PC-9 (cell line): ENCODE measurements around the gene ANKS6. TPM values are rescaled to one million over a fixed set of nuclear protein-coding genes. Genes with fewer than 3 reads are reported as not detected.

Experiments
- BruUV-seq: library from RNA; stranded (reverse); fragments of 400-500 nt; replicated peaks from 2 replicates; lab custom pipeline; 2021; lab: Mats Ljungman, UMichigan
- CTCF ChIA-PET: fragments of 300-600 bp; sonication (Branson Sonifier 250); formaldehyde crosslinking; loops from one replicate; lab custom pipeline; 2022; ENCODE audit warnings: antibody characterized with exemption; lab: Charles Lee
- POLR2A ChIA-PET: fragments of 300-600 bp; sonication (Branson Sonifier 250); formaldehyde crosslinking; loops from one replicate; lab custom pipeline; 2022; ENCODE audit warnings: antibody characterized with exemption; ENCODE audit not compliant: unreplicated experiment; lab: Charles Lee
- DNase-seq, 2 experiments: peaks; one replicate each; pipeline versions ENCODE4 v3.0.0 to v3.0.0-alpha.2; 2015 to 2022; ENCODE audit warnings: mixed read lengths in 1 of 2
- H2AFZ ChIP-seq: fragments of 200-600 bp; sonication (generic); 2 replicates; pipeline ENCODE4 v1.8.1; 2017; ENCODE audit warnings: antibody characterized with exemption
- H3F3A ChIP-seq: fragments of 200-600 bp; sonication (generic); 2 replicates; pipeline ENCODE4 v1.8.1; 2017; ENCODE audit warnings: antibody characterized with exemption, mild to moderate bottlenecking, low read depth; ENCODE audit not compliant: insufficient read depth
- H3K27ac ChIP-seq: fragments of 200-600 bp; sonication (generic); 2 replicates; pipeline ENCODE4 v1.6.1; 2016; ENCODE audit warnings: mixed run types
- H3K27me3 ChIP-seq: fragments of 200-600 bp; sonication (generic); 2 replicates; pipeline ENCODE4 v1.6.1; 2016; ENCODE audit warnings: low read depth, mixed run types; ENCODE audit not compliant: insufficient read depth
- H3K36me3 ChIP-seq: fragments of 200-600 bp; sonication (generic); 2 replicates; pipeline ENCODE4 v1.6.1; 2016; ENCODE audit warnings: low read depth, mixed run types
- H3K4me1 ChIP-seq: fragments of 200-600 bp; sonication (generic); replicated peaks from 2 replicates; pipeline ENCODE4 v1.6.1; 2016; ENCODE audit warnings: mixed run types; ENCODE audit not compliant: insufficient read depth
- H3K4me2 ChIP-seq: fragments of 200-600 bp; sonication (generic); 2 replicates; pipeline ENCODE4 v1.6.1; 2017; ENCODE audit warnings: mixed run types
- H3K4me3 ChIP-seq: fragments of 200-600 bp; sonication (generic); 2 replicates; pipeline ENCODE4 v1.6.1; 2016; ENCODE audit warnings: mixed run types
- H3K79me2 ChIP-seq: fragments of 200-600 bp; sonication (generic); 2 replicates; pipeline ENCODE4 v1.6.1; 2017; ENCODE audit warnings: low read depth, mixed run types
- H3K9me2 ChIP-seq: fragments of 200-600 bp; sonication (generic); 2 replicates; pipeline ENCODE4 v1.8.1; 2017; ENCODE audit warnings: mild to moderate bottlenecking; ENCODE audit not compliant: insufficient read depth
- H3K9me3 ChIP-seq: fragments of 200-600 bp; sonication (generic); 2 replicates; pipeline ENCODE4 v1.8.1; 2016; ENCODE audit warnings: low read depth; ENCODE audit not compliant: insufficient read depth
- H4K20me1 ChIP-seq: fragments of 200-600 bp; sonication (generic); 2 replicates; pipeline ENCODE4 v1.8.1; 2017; ENCODE audit not compliant: insufficient read depth
- EZH2 ChIP-seq: fragments of 200-600 bp; sonication (generic); IDR thresholded peaks from 2 replicates; pipeline ENCODE4 v1.8.0; 2017; ENCODE audit warnings: antibody characterized with exemption, low read depth
- intact Hi-C: fragments of 100-400 bp; cut with micrococcal nuclease; formaldehyde crosslinking; loops from one replicate; pipeline ENCODE4 v1.10.0; 2022; ENCODE audit not compliant: unreplicated experiment
- total RNA-seq: library from RNA; stranded (reverse); gene quantifications from 2 replicates; pipeline ENCODE4 v1.2.3, GENCODE V29; 2021
- TF ChIP-seq, protein P1 (sequence below): fragments of 200-600 bp; sonication (generic); conservative IDR thresholded peaks from 2 replicates; pipeline ENCODE4 v1.6.1; 2017; ENCODE audit warnings: mixed run types, antibody characterized with exemption, mild to moderate bottlenecking, moderate library complexity

Gene ANKS6
- total RNA-seq, 1 experiment from 2014 or later = 74.7 TPM

DNA sequence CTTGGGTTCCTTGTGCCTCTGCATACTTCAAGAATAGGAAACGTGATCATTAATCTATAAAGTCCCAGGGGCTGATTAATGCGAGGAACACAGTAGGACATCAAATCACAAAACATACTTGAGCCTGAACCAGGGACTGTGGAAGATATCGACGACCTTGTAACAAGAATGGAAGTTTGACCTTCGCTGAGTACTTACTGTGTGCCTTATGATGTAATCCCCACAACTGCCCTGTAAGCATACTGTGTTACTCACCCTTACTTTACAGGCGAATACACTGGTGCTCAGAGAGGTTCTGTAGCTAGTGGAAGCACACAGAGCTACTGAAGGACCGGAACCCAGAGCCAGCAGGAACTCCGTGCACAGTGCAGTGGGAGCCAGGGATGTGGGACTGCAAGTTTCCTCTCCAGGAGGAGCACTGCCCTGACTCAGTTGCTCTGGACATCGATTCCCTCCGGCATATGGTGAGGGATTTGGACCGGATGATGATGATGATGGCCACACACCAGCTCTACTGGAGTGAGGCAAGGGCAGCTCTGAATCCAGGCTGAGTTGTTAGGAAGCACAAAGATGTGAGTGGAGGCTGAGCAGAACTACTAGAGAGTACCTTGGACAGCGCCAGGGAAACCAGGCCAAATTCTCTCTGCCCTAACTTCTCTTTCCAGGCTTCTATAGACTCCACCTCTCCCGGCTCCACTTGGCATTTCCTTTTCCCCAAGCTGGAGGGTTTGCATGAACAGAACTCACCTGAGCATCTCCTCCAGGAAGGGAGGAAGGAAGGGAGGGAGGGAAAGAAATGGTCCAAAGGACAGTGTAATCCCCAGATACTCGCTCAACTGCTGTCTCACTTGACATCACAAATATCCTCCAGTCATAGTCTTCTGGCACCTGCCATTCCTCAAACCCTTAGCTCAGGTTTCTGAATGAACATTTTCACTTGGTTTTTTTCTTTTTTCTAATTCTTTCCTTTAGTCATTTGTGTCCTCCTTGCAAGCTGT, 86.1 kb downstream of the ANKS6 start:
- Histone ChIP-seq H3K79me2 (peaks cover 6% of the 10 kb centered on the region; the same call in 1 of the 2 replicates), H3K9me3 (no peaks in the 10 kb centered on the region), H3K27ac (no peak overlapping the region), H2AFZ (no peak overlapping the region), H3F3A (peaks cover 9% of the 10 kb centered on the region; the same call in 1 of the 2 replicates), H3K4me3 (no peak overlapping the region), H4K20me1 (no peaks in the 10 kb centered on the region), H3K36me3 (no peaks in the 10 kb centered on the region), H3K4me1 (peaks cover 5% of the 10 kb centered on the region), H3K4me2 (no peak overlapping the region), H3K9me2 (no peaks in the 10 kb centered on the region), H3K27me3 (peaks cover 22% of the 10 kb centered on the region)
- peak in 1 of 2 experiments; percentile 43 for DNase-seq
- TF ChIP-seq EZH2 = no peak
- TF ChIP-seq, protein P1, sequence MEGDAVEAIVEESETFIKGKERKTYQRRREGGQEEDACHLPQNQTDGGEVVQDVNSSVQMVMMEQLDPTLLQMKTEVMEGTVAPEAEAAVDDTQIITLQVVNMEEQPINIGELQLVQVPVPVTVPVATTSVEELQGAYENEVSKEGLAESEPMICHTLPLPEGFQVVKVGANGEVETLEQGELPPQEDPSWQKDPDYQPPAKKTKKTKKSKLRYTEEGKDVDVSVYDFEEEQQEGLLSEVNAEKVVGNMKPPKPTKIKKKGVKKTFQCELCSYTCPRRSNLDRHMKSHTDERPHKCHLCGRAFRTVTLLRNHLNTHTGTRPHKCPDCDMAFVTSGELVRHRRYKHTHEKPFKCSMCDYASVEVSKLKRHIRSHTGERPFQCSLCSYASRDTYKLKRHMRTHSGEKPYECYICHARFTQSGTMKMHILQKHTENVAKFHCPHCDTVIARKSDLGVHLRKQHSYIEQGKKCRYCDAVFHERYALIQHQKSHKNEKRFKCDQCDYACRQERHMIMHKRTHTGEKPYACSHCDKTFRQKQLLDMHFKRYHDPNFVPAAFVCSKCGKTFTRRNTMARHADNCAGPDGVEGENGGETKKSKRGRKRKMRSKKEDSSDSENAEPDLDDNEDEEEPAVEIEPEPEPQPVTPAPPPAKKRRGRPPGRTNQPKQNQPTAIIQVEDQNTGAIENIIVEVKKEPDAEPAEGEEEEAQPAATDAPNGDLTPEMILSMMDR = no peak
- ChIA-PET CTCF (no interaction called here), POLR2A (no interaction called here)
- intact Hi-C loops = loop anchor here (5.0 to 10.0 kb wide), 2 partner anchors 173 to 635 kb away; no protein-coding TSS in a partner anchor
- BruUV-seq = no TSS peak

DNA sequence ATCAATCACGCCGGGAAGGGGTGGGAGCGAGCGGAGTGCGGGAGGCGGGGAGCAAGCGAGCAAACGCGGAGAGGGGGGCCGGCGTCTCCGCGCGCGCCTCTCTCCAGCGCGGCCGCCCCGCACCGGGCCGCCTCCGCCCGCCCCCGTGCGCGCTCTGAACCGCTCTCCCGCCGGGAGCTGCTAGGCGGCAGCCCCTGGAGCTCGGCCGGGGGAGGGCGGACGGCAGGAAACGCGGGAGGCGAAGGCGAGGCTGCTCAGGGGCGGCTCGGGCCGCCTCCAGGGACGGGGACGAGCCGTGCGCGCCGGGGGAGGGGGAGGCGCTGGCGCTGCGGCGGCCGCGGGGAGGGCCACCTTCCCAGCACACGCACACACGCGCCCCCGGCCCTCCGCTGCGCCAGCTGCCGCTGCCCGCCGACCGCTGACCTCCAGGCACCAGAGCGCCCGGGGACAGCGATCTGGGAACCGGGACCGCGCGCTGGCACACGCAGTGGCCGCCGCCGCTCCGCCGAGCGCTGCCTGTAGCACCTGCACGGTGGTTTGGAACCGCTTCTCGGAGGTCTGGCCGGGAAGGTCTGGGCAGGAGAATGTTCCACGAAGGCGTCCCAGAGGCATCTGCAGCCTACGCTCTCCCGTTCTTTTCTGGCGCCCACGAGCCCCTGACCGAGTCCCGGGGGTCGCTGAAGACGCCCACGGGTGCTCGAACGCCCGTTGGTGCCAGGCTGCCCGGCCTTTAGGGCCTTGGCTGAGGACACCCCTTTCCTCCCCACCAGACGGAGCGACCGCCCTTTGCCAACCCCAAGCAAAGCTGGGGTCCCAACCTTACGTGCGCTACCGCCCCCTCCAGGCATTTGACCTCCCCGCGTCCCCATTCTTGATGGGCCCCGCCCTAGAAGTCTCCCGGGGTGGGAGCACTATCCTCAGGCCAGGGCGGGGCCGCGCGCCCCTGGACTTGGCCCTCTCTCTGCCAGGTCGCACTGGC, 87.1 kb downstream of the ANKS6 start, which contains the start of gene GABBR2:
Gene GABBR2 (minus strand): TSS at position 3 of the 979 bp plus-strand sequence. CDS start 198 bp downstream, outside the sequence.
- H4K20me1 ChIP-seq = no peaks in the 10 kb centered on the region
- H2AFZ ChIP-seq = peak within 1 kb of the TSS; percentile 71
- intact Hi-C loops = loop anchor here (5.0 to 10.0 kb wide), 2 partner anchors 172 to 634 kb away; no protein-coding TSS in a partner anchor
- H3K9me2 ChIP-seq = no peaks in the 10 kb centered on the region
- peaks cover 9% of the 10 kb centered on the region; the same call in 1 of the 2 replicates for H3F3A ChIP-seq
- H3K4me2 ChIP-seq = peak within 1 kb of the TSS; percentile 94
- H3K9me3 ChIP-seq = no peaks in the 10 kb centered on the region
- H3K4me3 ChIP-seq = peak within 1 kb of the TSS; percentile 60
- ChIA-PET CTCF (no interaction called here), POLR2A (no interaction called here)
- no TSS peak for BruUV-seq
- H3K4me1 ChIP-seq = peaks cover 6% of the 10 kb centered on the region
- H3K79me2 ChIP-seq = peaks cover 13% of the 10 kb centered on the region; the same call in 1 of the 2 replicates
- no peaks in the 10 kb centered on the region for H3K36me3 ChIP-seq
- DNase-seq = no peak
- TF ChIP-seq, protein P1 = no peak
- TF ChIP-seq EZH2 = no peak
- H3K27ac ChIP-seq = no peak within 1 kb of the TSS
- H3K27me3 ChIP-seq = peaks cover 22% of the 10 kb centered on the region
